Astrocyte (in vitro differentiated cells and primary cell): ENCODE measurements around the gene ATF2.

Experiments used
- EZH2 ChIP-seq: IDR thresholded peaks from 2 replicates; pipeline ENCODE4 v1.6.1; 2012; ENCODE audit warnings: mild to moderate bottlenecking, low read length, inconsistent platforms; ENCODE audit not compliant: insufficient read depth
- TF ChIP-seq, protein P1 (sequence below): IDR thresholded peaks from 2 replicates; pipeline ENCODE4 v1.5.1; 2011; ENCODE audit warnings: low read depth, mild to moderate bottlenecking, inconsistent platforms, low read length, moderate library complexity; ENCODE audit not compliant: insufficient read depth

DNA sequence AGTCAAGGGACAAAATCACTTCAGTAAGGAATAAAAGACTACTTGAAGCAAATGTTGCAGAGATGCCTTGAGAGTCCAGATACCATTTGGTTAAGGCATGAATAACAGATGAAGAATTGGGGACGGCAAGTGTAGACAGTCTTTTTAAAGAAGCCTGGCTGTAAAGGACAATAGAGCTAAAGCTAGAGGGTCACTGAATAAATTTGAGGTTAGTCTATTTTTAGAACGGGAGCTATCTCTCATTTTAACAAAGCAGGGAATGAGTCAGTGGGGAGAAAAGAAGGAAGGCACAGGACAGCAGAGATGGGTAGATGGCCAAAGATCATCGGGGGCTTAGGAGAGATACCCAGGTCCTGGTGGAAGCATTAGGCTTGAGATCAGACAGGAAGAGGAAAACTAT is 132.2 kb downstream of the ATF2 start:
- TF ChIP-seq, protein P1, sequence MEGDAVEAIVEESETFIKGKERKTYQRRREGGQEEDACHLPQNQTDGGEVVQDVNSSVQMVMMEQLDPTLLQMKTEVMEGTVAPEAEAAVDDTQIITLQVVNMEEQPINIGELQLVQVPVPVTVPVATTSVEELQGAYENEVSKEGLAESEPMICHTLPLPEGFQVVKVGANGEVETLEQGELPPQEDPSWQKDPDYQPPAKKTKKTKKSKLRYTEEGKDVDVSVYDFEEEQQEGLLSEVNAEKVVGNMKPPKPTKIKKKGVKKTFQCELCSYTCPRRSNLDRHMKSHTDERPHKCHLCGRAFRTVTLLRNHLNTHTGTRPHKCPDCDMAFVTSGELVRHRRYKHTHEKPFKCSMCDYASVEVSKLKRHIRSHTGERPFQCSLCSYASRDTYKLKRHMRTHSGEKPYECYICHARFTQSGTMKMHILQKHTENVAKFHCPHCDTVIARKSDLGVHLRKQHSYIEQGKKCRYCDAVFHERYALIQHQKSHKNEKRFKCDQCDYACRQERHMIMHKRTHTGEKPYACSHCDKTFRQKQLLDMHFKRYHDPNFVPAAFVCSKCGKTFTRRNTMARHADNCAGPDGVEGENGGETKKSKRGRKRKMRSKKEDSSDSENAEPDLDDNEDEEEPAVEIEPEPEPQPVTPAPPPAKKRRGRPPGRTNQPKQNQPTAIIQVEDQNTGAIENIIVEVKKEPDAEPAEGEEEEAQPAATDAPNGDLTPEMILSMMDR = no peak
- TF ChIP-seq EZH2 = no peak
